Myocyte (in vitro differentiated cells): ENCODE measurements around the gene CKB. TPM values are rescaled to one million over a fixed set of nuclear protein-coding genes. Genes with fewer than 3 reads are reported as not detected.
A peak's percentile ranks its signal among the peaks of the same experiment; 100 is the strongest.

Experiments
- DNase-seq: peaks from one replicate; pipeline ENCODE4 v3.0.0-alpha.2; 2012; ENCODE audit warnings: low read depth
- polyA plus RNA-seq: library from polyadenylated mRNA; unstranded; fragments of >200 nt; gene quantifications from one replicate; pipeline ENCODE4 v1.2.1, GENCODE V29; 2012; ENCODE audit warnings: missing spikeins
- total RNA-seq: library from RNA; depleted of rRNA; stranded (reverse); fragments of >200 nt; gene quantifications from 2 replicates; pipeline ENCODE4 v1.2.3, GENCODE V29; 2014

CKB gene
- 1,659 and 1,729 TPM in 2 replicates for total RNA-seq
- 486 TPM for polyA plus RNA-seq

- peak; percentile 73 for DNase-seq
Measured at GRCh38 chr14:103522649-103523574, at the start of gene CKB. Gene CKB, minus strand, starts transcription at chr14:103522830. Its CDS starts 337 bp downstream, at chr14:103522493.

DNA sequence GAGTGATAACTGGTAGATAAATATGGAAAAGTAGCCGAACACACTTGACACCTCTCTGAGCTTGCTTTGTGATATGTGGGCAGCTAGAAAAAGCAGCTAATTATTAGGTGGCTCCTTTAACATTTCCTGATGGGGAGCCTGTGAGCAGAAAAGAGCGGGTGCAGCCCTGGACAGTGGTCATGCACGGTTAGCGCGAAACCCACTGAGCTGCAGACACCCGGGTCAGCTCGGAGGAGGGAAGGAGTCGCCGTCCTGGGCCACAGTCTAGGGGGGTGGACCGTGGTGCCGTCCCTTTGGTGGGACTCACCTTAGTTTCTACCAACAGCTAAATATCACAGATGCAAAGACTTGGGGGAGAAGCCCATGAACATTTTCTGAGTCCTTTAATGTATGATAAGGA lies 46.8 kb upstream of the CKB start:
- no peak for DNase-seq

DNA sequence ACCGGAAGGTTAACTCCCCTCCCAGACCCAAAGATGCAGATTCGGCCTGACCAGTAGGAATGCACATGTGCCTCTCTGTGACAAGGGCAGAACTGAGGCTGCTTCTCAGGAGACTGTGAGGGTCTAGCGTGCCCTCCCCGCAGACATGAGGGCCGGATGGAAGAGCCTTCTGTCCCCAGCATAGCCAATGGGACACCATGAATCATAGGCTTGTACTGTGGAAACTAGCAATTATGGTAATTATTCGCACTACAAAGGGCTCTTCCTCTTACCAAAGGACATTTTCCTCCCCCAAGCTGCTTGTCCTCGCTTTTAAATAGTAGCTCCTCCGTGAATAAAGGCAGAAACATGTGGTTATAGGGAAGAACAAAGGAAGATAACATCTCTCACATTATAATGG lies 46.3 kb upstream of the CKB start:
- no peak for DNase-seq

- no peak for DNase-seq
Measured at GRCh38 chr14:103563844-103564505, 41.3 kb upstream of the CKB start.

DNA sequence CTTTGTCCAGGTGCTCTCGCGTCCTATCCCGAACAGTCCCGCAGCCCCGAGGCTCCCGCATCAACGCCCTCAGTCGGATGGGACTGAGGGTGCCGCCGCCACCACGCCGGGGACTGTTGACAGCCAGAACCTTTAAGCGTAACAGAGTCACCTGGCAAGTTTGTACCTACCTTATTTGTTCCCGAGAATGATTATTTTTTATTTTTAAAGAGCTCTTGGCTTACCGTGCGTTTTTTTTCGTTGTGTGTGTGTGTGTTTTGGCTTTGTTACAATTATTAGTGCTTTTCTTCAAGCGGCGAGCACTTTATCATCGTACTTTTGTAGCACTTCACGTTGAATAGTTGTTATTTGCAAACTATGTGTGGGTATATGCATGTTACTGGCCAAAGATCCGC lies 40.6 kb upstream of the CKB start:
- no peak for DNase-seq

DNA sequence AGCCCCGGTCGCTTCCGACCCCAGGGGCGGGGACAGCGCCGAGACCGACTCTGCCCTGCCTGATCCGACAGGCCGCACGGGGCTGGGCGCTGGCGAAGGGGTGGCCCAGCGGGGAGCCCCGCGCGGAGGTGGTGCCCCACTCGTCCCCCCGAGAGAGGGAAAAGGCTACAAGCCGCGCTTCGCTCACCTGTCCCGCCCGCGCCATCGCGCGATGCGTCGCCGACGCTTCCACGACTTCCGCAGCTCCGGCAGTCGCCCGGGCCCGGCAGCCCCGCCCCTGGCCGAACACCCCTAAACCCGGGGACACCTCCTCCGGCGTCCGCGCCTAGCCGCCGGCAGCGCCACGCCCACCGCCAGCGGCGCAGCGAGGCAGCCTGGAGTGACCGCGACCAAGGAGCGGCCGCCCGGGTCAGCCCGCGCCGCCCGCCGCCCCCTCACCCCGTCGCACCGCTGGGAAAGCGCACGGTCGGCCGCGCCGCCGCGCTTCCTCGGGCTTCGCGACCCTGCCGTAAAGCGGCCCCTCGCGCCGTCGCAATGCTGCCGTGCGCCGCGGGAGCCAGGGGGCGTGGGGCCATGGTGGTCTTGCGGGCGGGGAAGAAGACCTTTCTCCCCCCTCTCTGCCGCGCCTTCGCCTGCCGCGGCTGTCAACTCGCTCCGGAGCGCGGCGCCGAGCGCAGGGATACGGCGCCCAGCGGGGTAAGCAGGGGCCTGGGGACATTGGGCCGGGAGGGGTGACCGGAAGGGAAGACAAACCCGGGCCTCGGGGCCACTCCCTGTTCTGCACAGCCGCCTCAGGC lies 40.0 kb upstream of the CKB start, which contains the start of the genes BAG5 and COA8:
TSS of gene BAG5 (minus strand) at position 229 of the 797 bp plus-strand sequence. CDS start 1,493 bp downstream, outside the sequence.
TSS of gene COA8 (plus strand) at position 532 of the 797 bp plus-strand sequence. CDS start at position 574, 42 bp downstream.
- DNase-seq: peak; percentile 85

- DNase-seq: peak; percentile 63
Measured at GRCh38 chr14:103562179-103562428, 39.5 kb upstream of the CKB start.

GRCh38 chr14:103561381-103562178 lies 39.0 kb upstream of the CKB start:
- no peak for DNase-seq

DNA sequence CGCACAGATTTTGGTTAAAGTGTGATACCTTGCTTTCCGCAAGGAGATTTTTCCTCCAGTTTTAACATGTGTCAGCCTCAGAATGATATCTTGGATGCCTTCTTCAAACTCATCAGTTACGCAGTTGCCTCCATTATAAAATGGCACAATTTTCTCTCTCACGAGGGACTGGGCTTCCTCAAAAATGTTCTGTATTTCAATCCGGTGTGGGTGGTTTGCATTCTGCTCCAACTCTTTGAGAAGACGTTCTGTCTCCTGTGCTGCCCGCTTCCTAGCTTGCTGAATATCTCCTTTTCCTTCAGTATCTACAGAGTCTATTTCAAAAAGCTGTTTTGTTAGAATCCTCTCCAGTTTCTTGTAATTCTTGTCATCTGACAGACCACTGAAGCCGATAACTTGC lies 38.1 kb upstream of the CKB start:
- no peak for DNase-seq

GRCh38 chr14:103559766-103560165 lies 37.1 kb upstream of the CKB start:
- no peak for DNase-seq

DNA sequence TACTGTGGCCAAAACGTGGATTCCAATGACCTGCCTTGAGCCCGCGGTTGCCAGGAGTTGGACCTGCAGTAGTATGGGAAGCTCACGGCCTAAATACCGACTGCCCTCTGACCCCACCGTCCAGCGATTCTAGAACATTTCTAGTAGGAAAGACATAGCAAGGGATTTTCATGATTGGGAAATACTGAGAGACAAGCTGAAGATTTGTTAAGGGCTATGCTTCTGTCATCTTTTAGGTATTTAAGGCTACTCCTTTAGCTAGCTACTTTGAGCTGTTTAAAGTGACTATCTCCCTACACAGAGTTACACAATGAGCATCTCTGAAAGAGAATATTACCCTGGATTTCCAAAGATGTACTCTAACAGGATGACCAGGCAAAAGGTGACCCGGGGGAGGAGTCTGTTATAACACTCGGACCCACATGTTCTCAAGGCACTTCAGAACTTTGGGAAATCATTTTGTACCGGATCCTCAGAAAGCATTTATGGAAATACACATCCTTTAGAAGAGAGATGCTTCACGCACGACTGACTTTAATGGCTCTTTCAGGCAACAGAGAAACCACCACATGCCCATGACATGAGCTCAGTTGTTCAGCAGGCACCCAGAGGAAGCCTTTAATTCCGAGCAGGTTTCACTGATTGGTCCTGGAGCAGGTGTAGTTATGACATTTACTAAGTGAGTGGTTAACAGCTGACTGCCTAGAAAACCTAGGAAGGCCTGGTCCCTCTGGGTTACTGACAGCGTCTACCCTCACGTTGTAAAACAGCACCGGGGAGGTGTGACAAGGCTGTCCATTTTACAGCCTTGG lies 35.6 kb upstream of the CKB start:
- DNase-seq: peak; percentile 84

DNA sequence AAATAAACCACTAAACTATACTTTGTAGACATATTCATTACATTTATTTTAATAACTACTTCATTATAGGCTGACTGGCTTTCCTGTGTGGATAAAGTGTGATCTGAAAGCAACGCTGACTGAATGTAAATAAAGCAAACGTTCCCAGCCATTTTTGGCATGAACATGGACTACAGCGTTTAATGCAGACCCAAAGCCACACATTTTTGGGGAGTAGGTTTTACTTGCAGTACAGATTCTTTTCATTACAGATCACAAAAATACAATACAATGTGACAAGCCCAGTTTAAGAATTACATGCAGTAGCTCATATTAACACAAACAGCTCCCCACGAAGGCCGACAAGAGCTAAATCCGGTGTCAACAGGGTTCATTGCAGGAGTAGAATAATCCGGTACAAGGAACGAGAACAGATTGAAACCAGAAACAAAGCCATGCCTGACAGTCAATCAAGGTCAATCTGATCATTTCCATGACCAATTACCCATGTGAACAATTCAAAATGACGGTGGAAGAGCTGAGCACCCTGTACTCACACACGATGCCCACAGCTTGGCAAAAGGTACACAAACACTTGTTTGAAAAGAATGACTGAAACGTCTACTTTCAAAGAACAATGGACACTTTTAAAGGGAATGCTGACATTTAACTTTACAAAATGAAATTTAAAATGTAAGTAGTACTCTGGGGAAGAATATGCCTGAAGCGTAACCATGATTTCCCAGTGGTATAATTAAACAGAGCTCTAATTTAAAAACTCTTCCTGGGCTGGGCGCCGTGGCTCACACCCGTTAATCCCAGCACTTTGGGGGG lies 34.5 kb upstream of the CKB start:
- DNase-seq: no peak

DNA sequence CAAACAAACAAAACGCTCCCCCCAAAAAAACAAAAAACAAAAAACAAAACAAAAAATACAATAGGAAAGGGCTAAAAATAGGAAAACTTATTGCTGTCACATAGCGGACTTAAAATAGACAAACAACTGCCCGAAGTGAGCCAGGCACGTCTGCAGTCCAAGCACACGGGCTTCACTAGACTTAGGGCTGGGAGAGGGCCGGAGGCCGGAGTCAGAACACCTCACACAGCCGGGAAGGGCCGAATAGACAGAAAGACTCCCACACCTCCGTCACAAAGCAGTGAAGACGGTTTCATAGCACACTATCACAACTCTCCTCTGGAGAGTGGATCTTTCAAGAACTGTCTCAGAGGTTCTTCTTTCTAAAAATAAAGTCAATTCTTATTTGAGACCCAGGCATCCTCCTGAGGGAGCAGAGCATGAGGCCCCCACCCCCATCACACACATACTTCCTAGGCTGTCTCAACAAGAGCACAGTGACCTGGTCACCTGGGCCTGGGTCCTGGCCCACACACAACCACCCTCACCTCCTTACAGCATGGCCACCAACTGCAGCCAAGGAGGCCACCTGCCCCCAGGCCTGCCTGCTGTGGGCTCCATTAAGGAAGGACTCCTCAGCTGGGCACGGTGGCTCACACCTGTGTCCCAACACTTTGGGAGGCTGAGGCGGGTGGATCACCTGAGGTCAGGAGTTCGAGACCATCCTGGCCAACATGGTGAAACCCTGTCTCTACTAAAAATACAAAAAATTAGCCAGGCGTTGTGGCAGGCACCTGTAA lies 33.1 kb upstream of the CKB start:
- DNase-seq: no peak

- DNase-seq: no peak
Measured at GRCh38 chr14:103552846-103553210, 30.2 kb upstream of the CKB start.

- peak; percentile 90 for DNase-seq
Measured at GRCh38 chr14:103552011-103552845, 29.6 kb upstream of the CKB start.

GRCh38 chr14:103551338-103551762 lies 28.7 kb upstream of the CKB start:
- no peak for DNase-seq
